GM23338 (cell line): Measurements from ENCODE around the gene THEM5. TPM values are rescaled to one million over a fixed set of nuclear protein-coding genes. Genes with fewer than 3 reads are reported as not detected.

Source experiments
- ATAC-seq: fragments of 200-7000 bp; cut with Tn5 transposase; 3 replicates; pipeline ENCODE4 v1.9.1; 2020
- DNase-seq: peaks from one replicate; pipeline ENCODE4 v3.0.0-alpha.2; 2015; ENCODE audit warnings: low spot score
- H2AFZ ChIP-seq: fragments of 200-600 bp; sonication (generic); 2 replicates; pipeline ENCODE4 v1.8.0; 2016; ENCODE audit warnings: antibody characterized with exemption, mild to moderate bottlenecking, moderate library complexity
- H3F3A ChIP-seq: fragments of 200-600 bp; sonication (generic); replicated peaks from 2 replicates; pipeline ENCODE4 v1.8.0; 2017; ENCODE audit warnings: antibody characterized with exemption, mixed run types, low read depth
- H3K27ac ChIP-seq: fragments of 200-600 bp; sonication (generic); 2 replicates; pipeline ENCODE4 v1.6.1; 2016; ENCODE audit warnings: low read depth
- H3K27me3 ChIP-seq: fragments of 200-600 bp; sonication (generic); 2 replicates; pipeline ENCODE4 v1.8.0; 2016; ENCODE audit warnings: mild to moderate bottlenecking, mixed run types, moderate library complexity; ENCODE audit not compliant: insufficient read depth
- H3K36me3 ChIP-seq: fragments of 200-600 bp; sonication (generic); 2 replicates; pipeline ENCODE4 v1.8.0; 2016; ENCODE audit warnings: mild to moderate bottlenecking; ENCODE audit not compliant: insufficient read depth
- H3K4me1 ChIP-seq: fragments of 200-600 bp; sonication (generic); 2 replicates; pipeline ENCODE4 v1.8.0; 2016; ENCODE audit warnings: mild to moderate bottlenecking, moderate library complexity; ENCODE audit not compliant: insufficient read depth
- H3K4me2 ChIP-seq: fragments of 200-600 bp; sonication (generic); 2 replicates; pipeline ENCODE4 v1.7.1; 2017; ENCODE audit warnings: mixed run types
- H3K4me3 ChIP-seq: fragments of 200-600 bp; sonication (generic); 2 replicates; pipeline ENCODE4 v1.6.1; 2016; ENCODE audit warnings: mixed run types
- H3K79me2 ChIP-seq: fragments of 200-600 bp; sonication (generic); replicated peaks from 2 replicates; pipeline ENCODE4 v1.8.0; 2017; ENCODE audit warnings: mild to moderate bottlenecking; ENCODE audit not compliant: insufficient read depth
- H3K9me2 ChIP-seq: fragments of 200-600 bp; sonication (generic); 2 replicates; pipeline ENCODE4 v1.8.0; 2017; ENCODE audit not compliant: insufficient read depth
- H4K20me1 ChIP-seq: fragments of 200-600 bp; sonication (generic); replicated peaks from 2 replicates; pipeline ENCODE4 v1.8.0; 2017; ENCODE audit warnings: mild to moderate bottlenecking; ENCODE audit not compliant: insufficient read depth
- H3K27ac Mint-ChIP-seq: 2 replicates; pipeline ENCODE4 v1.8.0; 2020; ENCODE audit warnings: inconsistent platforms, mild to moderate bottlenecking, moderate library complexity, mixed read lengths
- H3K27me3 Mint-ChIP-seq: 3 replicates; pipeline ENCODE4 v1.8.0; 2022; ENCODE audit warnings: low read depth, mild to moderate bottlenecking, moderate library complexity, mixed read lengths, inconsistent platforms; ENCODE audit not compliant: insufficient read depth, poor library complexity
- H3K36me3 Mint-ChIP-seq: 3 replicates; pipeline ENCODE4 v1.8.0; 2021; ENCODE audit warnings: low read depth, mild to moderate bottlenecking, inconsistent platforms, moderate library complexity, mixed read lengths
- H3K4me1 Mint-ChIP-seq: 3 replicates; pipeline ENCODE4 v1.8.0; 2020; ENCODE audit warnings: mild to moderate bottlenecking, inconsistent platforms, mixed read lengths
- H3K4me3 Mint-ChIP-seq: 3 replicates; pipeline ENCODE4 v1.8.0; 2021; ENCODE audit warnings: moderate library complexity, mild to moderate bottlenecking, inconsistent platforms, mixed read lengths
- H3K9me3 Mint-ChIP-seq: 3 replicates; pipeline ENCODE4 v1.8.0; 2020; ENCODE audit warnings: moderate library complexity, mild to moderate bottlenecking, inconsistent platforms, mixed read lengths
- CREB1 ChIP-seq: fragments of 250-450 bp; sonication (Bioruptor Pico); IDR thresholded peaks from 2 replicates; pipeline ENCODE4 v1.5.0; 2020; ENCODE audit warnings: low read depth, mild to moderate bottlenecking, moderate library complexity
- CTCF ChIP-seq, 2 experiments: fragments of 200-600 bp in 1 of 2; sonication (generic) in 1 of 2; conservative IDR thresholded peaks; 2 replicates each; pipeline versions ENCODE4 v1.5.1 to v1.6.1; 2016 to 2017; ENCODE audit warnings: antibody characterized with exemption in 2 of 2, low read depth in 2 of 2, mild to moderate bottlenecking in 2 of 2, moderate library complexity in 1 of 2
- ETS1 ChIP-seq: IDR thresholded peaks from 2 replicates; pipeline ENCODE4 v1.6.1; 2016; ENCODE audit warnings: antibody characterized with exemption
- EZH2 ChIP-seq: fragments of 200-600 bp; sonication (generic); IDR thresholded peaks from one replicate; pipeline ENCODE4 v1.8.0; 2017; ENCODE audit warnings: antibody characterized with exemption, mild to moderate bottlenecking, low read depth; ENCODE audit not compliant: unreplicated experiment
- EZH2phosphoT487 ChIP-seq: fragments of 200-600 bp; sonication (generic); IDR thresholded peaks from one replicate; pipeline ENCODE4 v1.8.1; 2018; ENCODE audit warnings: antibody characterized with exemption; ENCODE audit not compliant: unreplicated experiment
- JUNB ChIP-seq: IDR thresholded peaks from one replicate; pipeline ENCODE4 v1.6.1; 2016; ENCODE audit warnings: antibody characterized with exemption; ENCODE audit not compliant: unreplicated experiment
- NANOG ChIP-seq: IDR thresholded peaks from 2 replicates; pipeline ENCODE4 v1.6.1; 2016; ENCODE audit warnings: antibody characterized with exemption, borderline replicate concordance
- POLR2AphosphoS5 ChIP-seq: IDR thresholded peaks from 2 replicates; pipeline ENCODE4 v1.6.1; 2016; ENCODE audit warnings: antibody characterized with exemption, low read depth
- REST ChIP-seq: IDR thresholded peaks from one replicate; pipeline ENCODE4 v1.6.1; 2018; ENCODE audit warnings: antibody characterized with exemption; ENCODE audit not compliant: unreplicated experiment
- STAT1 ChIP-seq: IDR thresholded peaks from one replicate; pipeline ENCODE4 v1.6.1; 2016; ENCODE audit warnings: antibody characterized with exemption; ENCODE audit not compliant: unreplicated experiment
- ZNF114 ChIP-seq: fragments of 250-450 bp; sonication (Bioruptor Pico); IDR thresholded peaks from 2 replicates; pipeline ENCODE4 v1.5.0; 2020; ENCODE audit warnings: mild to moderate bottlenecking, moderate library complexity
- ZNF331 ChIP-seq: fragments of 250-450 bp; sonication (Bioruptor Pico); IDR thresholded peaks from 2 replicates; pipeline ENCODE4 v1.5.0; 2020; ENCODE audit warnings: low read depth, mild to moderate bottlenecking, moderate library complexity
- ZNF462 ChIP-seq: fragments of 250-450 bp; sonication (Bioruptor Pico); IDR thresholded peaks from 2 replicates; pipeline ENCODE4 v1.5.0; 2020; ENCODE audit warnings: mild to moderate bottlenecking, moderate library complexity
- polyA plus RNA-seq: library from polyadenylated mRNA; unstranded; fragments of >200 nt; fragmentation: Nextera tagmentation; extraction: Ambion mirVana; gene quantifications from 2 replicates; pipeline ENCODE4 v1.2.1, GENCODE V29; 2016
- total RNA-seq: library from RNA; depleted of rRNA; stranded (reverse); fragments of >200 nt; shearing (Covaris generic); gene quantifications from 2 replicates; pipeline ENCODE4 v1.2.3, GENCODE V29; 2014

The THEM5 gene
- total and polyA plus RNA-seq, 2 experiments from 2014 or later, result not detected

- Mint-ChIP-seq H3K4me1 (peaks cover 22% of the 10 kb centered on the region), H3K36me3 (no peaks in the 10 kb centered on the region), H3K27me3 (peaks cover 15% of the 10 kb centered on the region), H3K27ac (no peak overlapping the region), H3K9me3 (no peaks in the 10 kb centered on the region), H3K4me3 (no peak overlapping the region)
- no peaks in the 10 kb centered on the region for H4K20me1 ChIP-seq
- TF ChIP-seq CREB1 (CRISPR knock-in tag) (no peak), ZNF462 (CRISPR knock-in tag) (no peak), JUNB (no peak), ZNF331 (no peak), CTCF (conservative IDR thresholded peaks at IDR 0.05; ENCODE audit: low read depth in 2 of 2) (no peak), STAT1 (no peak), ZNF114 (CRISPR knock-in tag) (no peak), POLR2AphosphoS5 (no peak), NANOG (no peak), EZH2phosphoT487 (no peak), ETS1 (no peak), REST (no peak), EZH2 (no peak)
- H2AFZ ChIP-seq, result no peak overlapping the region
- H3K79me2 ChIP-seq, result no peaks in the 10 kb centered on the region
- no peaks in the 10 kb centered on the region for H3K27me3 ChIP-seq
- DNase-seq (no peak), ATAC-seq (no peak)
- H3K4me3 ChIP-seq, result no peak overlapping the region
- H3K4me1 ChIP-seq, result peaks cover 7% of the 10 kb centered on the region
- H3K36me3 ChIP-seq, result no peaks in the 10 kb centered on the region
- H3F3A ChIP-seq, result no peaks in the 10 kb centered on the region
- H3K9me2 ChIP-seq, result no peaks in the 10 kb centered on the region
- H3K4me2 ChIP-seq, result no peak overlapping the region
- no peak overlapping the region for H3K27ac ChIP-seq
Observed at GRCh38 chr1:151813271-151813977, 40.1 kb downstream of the THEM5 start.
